ENCODE results near the gene LRRC8E. TPM values are rescaled to one million over a fixed set of nuclear protein-coding genes. Genes with fewer than 3 reads are reported as not detected.
A peak's percentile ranks its signal among the peaks of the same experiment; 100 is the strongest.

The LRRC8E gene
- total and polyA plus RNA-seq, 8 donors = 0.58 to 12.5 (median 2.1) TPM; not detected in 1

- peaks cover 13 to 20% (median 16%) of the 10 kb centered on the region in 4 donors for H3K36me3 ChIP-seq
- intact Hi-C loops (cut with DNase I; ENCODE audit: low total_unique reads) = loop anchor here (10.0 kb wide), 1 partner anchor 65 kb away; no protein-coding TSS in a partner anchor
- peak within 1 kb of the TSS; percentile 89 to 97 (median 94) for H3K27ac ChIP-seq
- 4 to 12% (median 6%) methylated on average over 34 to 62 of the region's 62 CpGs for WGBS, 5 donors
- H3K4me3 ChIP-seq = peak within 1 kb of the TSS; percentile 69 to 83 (median 76)
- no peaks in the 10 kb centered on the region for H3K9me3 ChIP-seq
- peak; percentile 98 for DNase-seq
- peaks cover 12 to 52% (median 46%) of the 10 kb centered on the region in 3 donors for H3K27me3 ChIP-seq
- TF ChIP-seq POLR2AphosphoS5 (IDR thresholded peaks at IDR 0.05) = peak; percentile 81 to 96 (median 88)
- no peak for TF ChIP-seq CTCF (IDR thresholded peaks at IDR 0.05)
- no peak for TF ChIP-seq POLR2A (IDR thresholded peaks at IDR 0.05)
- no peak for TF ChIP-seq EP300 (IDR thresholded peaks at IDR 0.05)
- peaks cover 54 to 91% (median 70%) of the 10 kb centered on the region in 4 donors for H3K4me1 ChIP-seq
Measured at GRCh38 chr19:7919610-7920518, 31.6 kb downstream of the LRRC8E start, which contains the start of gene SNAPC2. SNAPC2 (plus strand) TSS chr19:7920338; CDS start chr19:7920367, 29 bp downstream.

DNA sequence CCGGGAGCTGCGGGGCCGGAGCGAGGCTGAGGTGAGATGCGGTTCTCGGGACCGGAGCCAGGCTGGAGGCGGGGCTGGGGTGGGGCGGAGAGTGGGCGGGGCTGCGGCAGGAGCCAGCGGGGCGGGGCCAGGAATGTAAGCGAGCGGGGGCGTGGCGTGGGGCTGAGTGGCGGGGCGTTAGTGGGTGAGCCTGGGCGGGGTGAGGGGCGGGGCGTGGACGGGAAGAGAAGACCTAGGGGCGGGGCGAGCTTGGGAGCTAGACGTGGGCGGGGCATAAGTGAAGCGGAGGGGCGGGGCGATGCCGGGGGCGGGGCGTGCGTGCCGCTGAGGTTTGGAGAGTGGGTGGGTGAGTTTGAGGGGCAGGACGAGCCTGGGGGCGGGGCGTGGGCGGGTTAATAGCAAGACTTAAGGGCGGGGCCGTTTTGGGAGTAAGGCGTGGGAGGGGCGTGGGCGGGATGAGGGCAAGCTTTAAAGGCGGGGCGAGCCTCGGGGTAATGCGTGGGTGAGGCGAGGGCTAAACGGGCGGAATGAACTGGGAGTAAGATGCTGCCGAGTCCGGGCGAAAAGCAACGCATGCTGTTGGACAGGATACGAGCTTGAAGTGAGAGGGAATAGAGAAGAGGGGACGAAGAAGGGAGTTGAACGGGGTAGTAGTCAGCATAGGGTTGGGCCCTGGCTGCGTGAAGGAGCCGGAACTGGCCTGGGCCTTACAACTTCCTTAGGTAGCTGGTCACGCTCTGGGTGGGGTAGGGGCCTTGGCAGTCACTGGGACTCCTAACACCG, 32.4 kb downstream of the LRRC8E start:
- peaks cover 13 to 20% (median 16%) of the 10 kb centered on the region in 4 donors for H3K36me3 ChIP-seq
- peaks cover 63 to 91% (median 76%) of the 10 kb centered on the region in 4 donors for H3K4me1 ChIP-seq
- H3K27me3 ChIP-seq = peaks cover 12 to 52% (median 46%) of the 10 kb centered on the region in 3 donors
- intact Hi-C loops (cut with DNase I; ENCODE audit: low total_unique reads) = loop anchor here (10.0 kb wide), 1 partner anchor 66 kb away; no protein-coding TSS in a partner anchor
- no peaks in the 10 kb centered on the region for H3K9me3 ChIP-seq
- peak; percentile 99 to 100 for DNase-seq
- WGBS, 5 donors = 1 to 3% (median 2%) methylated on average over 43 to 62 of the region's 62 CpGs
- H3K4me3 ChIP-seq = peak overlapping the region; percentile 69 to 83 (median 76)
- H3K27ac ChIP-seq = peak overlapping the region; percentile 89 to 97 (median 94)
- TF ChIP-seq POLR2A (IDR thresholded peaks at IDR 0.05) = no peak
- peak; percentile 41 to 65 (median 53) for TF ChIP-seq POLR2AphosphoS5 (IDR thresholded peaks at IDR 0.05)

DNA sequence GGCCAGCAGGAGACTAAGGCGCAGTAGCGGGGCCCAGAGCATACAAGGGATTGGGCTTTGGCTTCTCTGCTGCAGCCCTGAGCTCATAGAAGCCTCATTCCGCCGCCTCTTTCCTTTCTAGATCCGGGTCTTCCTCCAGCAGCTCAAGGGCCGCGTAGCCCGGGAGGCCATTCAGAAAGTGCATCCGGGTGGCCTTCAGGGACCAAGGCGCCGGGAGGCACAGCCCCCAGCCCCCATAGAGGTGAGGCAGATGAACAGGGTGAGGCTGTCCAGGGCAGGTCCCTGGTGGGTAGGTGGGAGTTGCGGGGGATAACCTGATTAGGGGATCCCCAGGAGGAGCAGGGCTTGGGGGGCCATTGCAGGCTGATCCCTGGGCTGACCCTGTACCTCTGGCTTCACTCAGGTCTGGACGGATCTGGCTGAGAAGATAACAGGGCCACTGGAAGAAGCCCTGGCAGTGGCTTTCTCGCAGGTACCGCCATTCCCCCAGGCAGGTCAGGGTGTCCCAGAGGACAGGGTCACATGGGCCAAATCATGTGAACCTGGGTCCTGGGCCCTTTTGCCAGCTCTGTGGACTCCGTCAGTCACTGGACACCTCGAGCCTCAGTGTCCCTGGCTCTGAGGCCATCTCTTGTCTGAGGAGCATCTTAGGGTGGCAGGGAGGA, 33.1 kb downstream of the LRRC8E start:
- no peaks in the 10 kb centered on the region for H3K9me3 ChIP-seq
- WGBS, 5 donors = 26 to 43% (median 37%) methylated on average over 12 to 17 of the region's 17 CpGs
- no peak for DNase-seq
- intact Hi-C loops (cut with DNase I; ENCODE audit: low total_unique reads) = loop anchor here (10.0 kb wide), 1 partner anchor 67 kb away; no protein-coding TSS in a partner anchor
- H3K4me3 ChIP-seq = peak overlapping the region; percentile 69 to 83 (median 76)
- H3K36me3 ChIP-seq = peaks cover 13 to 20% (median 16%) of the 10 kb centered on the region in 4 donors
- peaks cover 60 to 89% (median 73%) of the 10 kb centered on the region in 4 donors for H3K4me1 ChIP-seq
- TF ChIP-seq POLR2A (IDR thresholded peaks at IDR 0.05) (no peak), CTCF (IDR thresholded peaks at IDR 0.05) (no peak), EP300 (IDR thresholded peaks at IDR 0.05) (no peak), POLR2AphosphoS5 (IDR thresholded peaks at IDR 0.05) (no peak)
- H3K27me3 ChIP-seq = peaks cover 9 to 46% (median 38%) of the 10 kb centered on the region in 3 donors
- H3K27ac ChIP-seq = peak overlapping the region; percentile 79 to 94 (median 93)

Measured in stomach (tissue), 9 donors.